K562 (cell line): ENCODE results near the gene METTL14. TPM values are rescaled to one million over a fixed set of nuclear protein-coding genes. Genes with fewer than 3 reads are reported as not detected.

Source experiments
- BHLHE40 ChIP-seq: IDR thresholded peaks from 2 replicates; pipeline ENCODE4 v1.6.1; 2011; ENCODE audit warnings: low read length, improper control_type of control experiment
- BRD4 ChIP-seq: fragments of 200-600 bp; sonication (generic); IDR thresholded peaks from 2 replicates; pipeline ENCODE4 v1.6.1; 2017; ENCODE audit warnings: inconsistent platforms
- CBX2 ChIP-seq: fragments of 200-600 bp; sonication (generic); IDR thresholded peaks from one replicate; pipeline ENCODE4 v1.6.1; 2012; ENCODE audit warnings: mild to moderate bottlenecking, low read length, inconsistent platforms; ENCODE audit not compliant: insufficient read depth, poor library complexity, severe bottlenecking
- DPF2 ChIP-seq: fragments of 450-650 bp; IDR thresholded peaks from 2 replicates; pipeline ENCODE4 v1.6.1; 2016
- EHMT2 ChIP-seq: fragments of 450-650 bp; IDR thresholded peaks from 2 replicates; pipeline ENCODE4 v1.6.1; 2018; ENCODE audit warnings: antibody characterized with exemption
- HDGF ChIP-seq: fragments of 450-650 bp; IDR thresholded peaks from 2 replicates; pipeline ENCODE4 v1.6.1; 2016
- ILK ChIP-seq: fragments of 450-650 bp; IDR thresholded peaks from 2 replicates; pipeline ENCODE4 v1.6.1; 2016; ENCODE audit warnings: missing genetic modification characterization, low read depth, mild to moderate bottlenecking, missing compliant biosample characterization, moderate library complexity, borderline replicate concordance
- KDM2B ChIP-seq: fragments of 250-450 bp; sonication (Bioruptor Pico); IDR thresholded peaks from 2 replicates; pipeline ENCODE4 v1.8.0; 2021; ENCODE audit warnings: mild to moderate bottlenecking, moderate library complexity
- MCM5 ChIP-seq: fragments of 450-650 bp; IDR thresholded peaks from 2 replicates; pipeline ENCODE4 v1.6.1; 2016; ENCODE audit warnings: low read depth
- NCOA1 ChIP-seq: fragments of 450-650 bp; IDR thresholded peaks from 2 replicates; pipeline ENCODE4 v1.6.1; 2016; ENCODE audit warnings: low read depth
- NCOA2 ChIP-seq, 2 experiments: fragments of 450-650 bp; IDR thresholded peaks; 2 replicates each; pipeline ENCODE4 v1.6.1; 2018; ENCODE audit warnings: mild to moderate bottlenecking in 2 of 2, moderate library complexity in 1 of 2; ENCODE audit not compliant: partially characterized antibody in 2 of 2
- NR1H2 ChIP-seq: sonication (generic); formaldehyde crosslinking; IDR thresholded peaks from 2 replicates; pipeline ENCODE4 v1.4.0; 2020; ENCODE audit warnings: mild to moderate bottlenecking, missing genetic modification reagents
- NR2C1 ChIP-seq, 2 experiments: fragments of 450-650 bp; IDR thresholded peaks; 2 replicates each; pipeline ENCODE4 v1.6.1; 2017; ENCODE audit warnings: mild to moderate bottlenecking in 2 of 2, antibody characterized with exemption in 1 of 2, inconsistent platforms in 1 of 2, missing compliant biosample characterization in 1 of 2, missing genetic modification characterization in 1 of 2
- POLR2H ChIP-seq: IDR thresholded peaks from 2 replicates; pipeline ENCODE4 v1.6.1; 2016; ENCODE audit warnings: missing genetic modification characterization, low read depth, mild to moderate bottlenecking, control low read depth, missing compliant biosample characterization, moderate library complexity
- RB1 ChIP-seq: fragments of 450-650 bp; IDR thresholded peaks from 2 replicates; pipeline ENCODE4 v1.6.1; 2017; ENCODE audit warnings: low read depth, mild to moderate bottlenecking
- RBM14 ChIP-seq: fragments of 200-400 bp; formaldehyde crosslinking; IDR thresholded peaks from 2 replicates; pipeline ENCODE4 v1.6.1; 2018; ENCODE audit warnings: low read depth, mild to moderate bottlenecking, low read length, moderate library complexity, borderline replicate concordance; ENCODE audit not compliant: insufficient read depth
- SIN3B ChIP-seq: fragments of 450-650 bp; IDR thresholded peaks from 2 replicates; pipeline ENCODE4 v1.6.1; 2017; ENCODE audit warnings: low read depth, mild to moderate bottlenecking, moderate library complexity
- SMAD4 ChIP-seq: fragments of 250-450 bp; sonication (Bioruptor Pico); conservative IDR thresholded peaks from 2 replicates; pipeline ENCODE4 v1.8.0; 2021; ENCODE audit warnings: inconsistent platforms, mild to moderate bottlenecking, moderate library complexity
- TEAD4 ChIP-seq, 2 experiments: sonication (generic) in 1 of 2; formaldehyde crosslinking in 1 of 2; IDR thresholded peaks; 2 replicates each; pipeline versions ENCODE4 v1.6.1 to v1.8.0; 2012 to 2022; ENCODE audit warnings: borderline replicate concordance in 1 of 2, inconsistent platforms in 1 of 2, low read length in 1 of 2, mild to moderate bottlenecking in 1 of 2, missing genetic modification reagents in 1 of 2
- TGIF2 ChIP-seq: sonication (generic); formaldehyde crosslinking; IDR thresholded peaks from 2 replicates; pipeline ENCODE4 v1.8.1; 2022; ENCODE audit warnings: mild to moderate bottlenecking, missing genetic modification reagents, moderate library complexity
- TRIM28 ChIP-seq: fragments of 450-650 bp; IDR thresholded peaks from 2 replicates; pipeline ENCODE4 v1.6.1; 2017
- ZFP1 ChIP-seq: fragments of 450-650 bp; formaldehyde crosslinking; IDR thresholded peaks from 2 replicates; pipeline ENCODE4 v1.4.0; 2020; ENCODE audit warnings: mild to moderate bottlenecking, mixed read lengths
- ZSCAN29 ChIP-seq: fragments of 450-650 bp; IDR thresholded peaks from 2 replicates; pipeline ENCODE4 v1.6.1; 2017
- polyA plus RNA-seq, 8 experiments: library from polyadenylated mRNA; depleted of rRNA in 4 of 8; stranded (reverse) in 5 of 8; unstranded in 3 of 8; fragments of >200 nt; fragmentation: Nextera tagmentation in 2 of 8; fragmentation: Illumina TruSeq in 1 of 8; extraction: Ambion mirVana in 2 of 8; extraction: Trizol in 1 of 8; gene quantifications; 2 replicates each; pipeline versions ENCODE4 v1.2.1 to v1.2.3, GENCODE V29; 2011 to 2014; ENCODE audit warnings: inconsistent platforms in 1 of 8, missing spikeins in 1 of 8
- total RNA-seq, 7 experiments: library from RNA; depleted of rRNA in 6 of 7; stranded (reverse); fragments of >200 nt in 6 of 7; fragmentation: Illumina TruSeq in 2 of 7; extraction: Trizol in 2 of 7; gene quantifications; 2 replicates each; pipeline versions ENCODE4 v1.2.1 to v1.2.3, GENCODE V29; 2011 to 2021; ENCODE audit warnings: low replicate concordance in 1 of 7
- TF ChIP-seq, protein P1 (sequence below): fragments of 250-450 bp; sonication (Bioruptor Pico); IDR thresholded peaks from 2 replicates; pipeline ENCODE4 v1.8.0; 2022; ENCODE audit warnings: moderate library complexity, mild to moderate bottlenecking, inconsistent platforms
- TF ChIP-seq, protein P2 (sequence below): fragments of 450-650 bp; IDR thresholded peaks from one replicate; pipeline ENCODE4 v1.6.1; 2018; ENCODE audit warnings: mild to moderate bottlenecking, moderate library complexity; ENCODE audit not compliant: partially characterized antibody
- TF ChIP-seq, protein P3 (sequence below): sonication (generic); formaldehyde crosslinking; IDR thresholded peaks from 2 replicates; pipeline ENCODE4 v1.4.0; 2020; ENCODE audit warnings: mild to moderate bottlenecking, missing genetic modification reagents

The METTL14 gene
- total and polyA plus RNA-seq, 9 of the 15 experiments (the other 6 are each of a cell fraction or from before 2014, with no cell fraction given) = 16.7 to 42.4 (median 27.7) TPM

GRCh38 chr4:118684873-118685811 is at the start of gene METTL14 (continued):
- TF ChIP-seq, protein P1, sequence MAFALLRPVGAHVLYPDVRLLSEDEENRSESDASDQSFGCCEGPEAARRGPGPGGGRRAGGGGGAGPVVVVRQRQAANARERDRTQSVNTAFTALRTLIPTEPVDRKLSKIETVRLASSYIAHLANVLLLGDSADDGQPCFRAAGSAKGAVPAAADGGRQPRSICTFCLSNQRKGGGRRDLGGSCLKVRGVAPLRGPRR (CRISPR knock-in tag) = no peak
- TF ChIP-seq, protein P2, sequence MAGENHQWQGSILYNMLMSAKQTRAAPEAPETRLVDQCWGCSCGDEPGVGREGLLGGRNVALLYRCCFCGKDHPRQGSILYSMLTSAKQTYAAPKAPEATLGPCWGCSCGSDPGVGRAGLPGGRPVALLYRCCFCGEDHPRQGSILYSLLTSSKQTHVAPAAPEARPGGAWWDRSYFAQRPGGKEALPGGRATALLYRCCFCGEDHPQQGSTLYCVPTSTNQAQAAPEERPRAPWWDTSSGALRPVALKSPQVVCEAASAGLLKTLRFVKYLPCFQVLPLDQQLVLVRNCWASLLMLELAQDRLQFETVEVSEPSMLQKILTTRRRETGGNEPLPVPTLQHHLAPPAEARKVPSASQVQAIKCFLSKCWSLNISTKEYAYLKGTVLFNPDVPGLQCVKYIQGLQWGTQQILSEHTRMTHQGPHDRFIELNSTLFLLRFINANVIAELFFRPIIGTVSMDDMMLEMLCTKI = no peak
- TF ChIP-seq, protein P3, sequence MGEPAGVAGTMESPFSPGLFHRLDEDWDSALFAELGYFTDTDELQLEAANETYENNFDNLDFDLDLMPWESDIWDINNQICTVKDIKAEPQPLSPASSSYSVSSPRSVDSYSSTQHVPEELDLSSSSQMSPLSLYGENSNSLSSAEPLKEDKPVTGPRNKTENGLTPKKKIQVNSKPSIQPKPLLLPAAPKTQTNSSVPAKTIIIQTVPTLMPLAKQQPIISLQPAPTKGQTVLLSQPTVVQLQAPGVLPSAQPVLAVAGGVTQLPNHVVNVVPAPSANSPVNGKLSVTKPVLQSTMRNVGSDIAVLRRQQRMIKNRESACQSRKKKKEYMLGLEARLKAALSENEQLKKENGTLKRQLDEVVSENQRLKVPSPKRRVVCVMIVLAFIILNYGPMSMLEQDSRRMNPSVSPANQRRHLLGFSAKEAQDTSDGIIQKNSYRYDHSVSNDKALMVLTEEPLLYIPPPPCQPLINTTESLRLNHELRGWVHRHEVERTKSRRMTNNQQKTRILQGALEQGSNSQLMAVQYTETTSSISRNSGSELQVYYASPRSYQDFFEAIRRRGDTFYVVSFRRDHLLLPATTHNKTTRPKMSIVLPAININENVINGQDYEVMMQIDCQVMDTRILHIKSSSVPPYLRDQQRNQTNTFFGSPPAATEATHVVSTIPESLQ (CRISPR knock-in tag) = no peak
- TF ChIP-seq TEAD4 (IDR thresholded peaks at IDR 0.05; ENCODE audit: low read length) (peak; percentile 44; the same call in 1 of the 2 replicates), TEAD4 (CRISPR knock-in tag; IDR thresholded peaks at IDR 0.05; ENCODE audit: borderline replicate concordance) (no peak), RB1 (no peak), EHMT2 (peak; percentile 44; the same call in 1 of the 2 replicates), NR2C1 (IDR thresholded peaks at IDR 0.05) (no peak; the same call in 1 of the 2 replicates), NR2C1 (tag; IDR thresholded peaks at IDR 0.05) (no peak), ZFP1 (CRISPR knock-in tag) (no peak), ZSCAN29 (no peak), BRD4 (no peak), NCOA2 (IDR thresholded peaks at IDR 0.05; ENCODE audit: partially characterized antibody in 2 of 2) (no peak), CBX2 (no peak), HDGF (0 out of 2 replicates have a peak, but pooled peaks have one; percentile 72), DPF2 (peak; percentile 45; the same call in 1 of the 2 replicates), NCOA1 (peak; percentile 39; the same call in 1 of the 2 replicates), SMAD4 (CRISPR knock-in tag) (no peak), KDM2B (CRISPR knock-in tag) (no peak), POLR2H (peak; percentile 71), RBM14 (no peak), TGIF2 (CRISPR knock-in tag) (no peak), TRIM28 (no peak), SIN3B (peak; percentile 90), NR1H2 (CRISPR knock-in tag) (no peak), MCM5 (no peak), BHLHE40 (0 out of 2 replicates have a peak, but pooled peaks have one; percentile 5), ILK (tag) (no peak)
